Cerebellar nuclear complex (tissue), 1 donor: Measurements from ENCODE around the gene CDH16.

Experiments
- DNase-seq, 2 experiments: peaks; one replicate each; lab custom pipeline; 2025; lab: John Stamatoyannopoulos, UW

CDH16 gene

DNA sequence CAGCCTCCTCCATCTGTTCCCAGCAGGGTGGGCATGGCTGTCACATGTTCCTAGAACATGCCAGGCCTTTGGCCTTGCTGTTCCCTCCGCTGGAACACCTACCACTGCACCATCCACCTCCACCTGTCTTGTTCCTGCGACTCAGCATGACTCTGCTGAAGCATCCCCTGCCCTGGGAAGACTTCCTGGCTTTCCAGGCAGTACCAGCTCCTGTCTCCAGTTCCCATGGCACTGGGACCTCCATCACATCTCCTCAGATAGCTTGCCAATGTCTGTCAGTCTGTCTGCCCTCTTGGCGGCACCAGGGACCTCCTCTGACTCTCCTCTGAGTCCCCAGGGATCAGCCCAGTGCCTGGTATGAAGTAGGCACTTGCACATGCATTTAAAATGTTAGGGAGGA lies 22.7 kb downstream of the CDH16 start:
- no peak for DNase-seq

DNA sequence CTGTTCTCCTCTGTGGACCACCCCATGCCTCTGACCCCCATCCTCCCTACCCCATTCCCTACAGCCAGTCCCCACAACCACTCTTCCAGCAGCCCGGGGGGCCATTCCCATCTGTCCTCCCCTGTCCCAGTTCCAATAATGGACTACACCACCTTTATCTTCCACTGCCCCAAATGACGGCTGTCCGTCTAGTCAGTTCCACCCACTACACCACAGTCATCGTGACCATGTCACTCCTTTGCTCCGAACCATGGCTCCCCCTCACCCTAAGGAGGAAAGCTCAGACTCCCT lies 23.1 kb downstream of the CDH16 start:
- DNase-seq, result no peak

DNA sequence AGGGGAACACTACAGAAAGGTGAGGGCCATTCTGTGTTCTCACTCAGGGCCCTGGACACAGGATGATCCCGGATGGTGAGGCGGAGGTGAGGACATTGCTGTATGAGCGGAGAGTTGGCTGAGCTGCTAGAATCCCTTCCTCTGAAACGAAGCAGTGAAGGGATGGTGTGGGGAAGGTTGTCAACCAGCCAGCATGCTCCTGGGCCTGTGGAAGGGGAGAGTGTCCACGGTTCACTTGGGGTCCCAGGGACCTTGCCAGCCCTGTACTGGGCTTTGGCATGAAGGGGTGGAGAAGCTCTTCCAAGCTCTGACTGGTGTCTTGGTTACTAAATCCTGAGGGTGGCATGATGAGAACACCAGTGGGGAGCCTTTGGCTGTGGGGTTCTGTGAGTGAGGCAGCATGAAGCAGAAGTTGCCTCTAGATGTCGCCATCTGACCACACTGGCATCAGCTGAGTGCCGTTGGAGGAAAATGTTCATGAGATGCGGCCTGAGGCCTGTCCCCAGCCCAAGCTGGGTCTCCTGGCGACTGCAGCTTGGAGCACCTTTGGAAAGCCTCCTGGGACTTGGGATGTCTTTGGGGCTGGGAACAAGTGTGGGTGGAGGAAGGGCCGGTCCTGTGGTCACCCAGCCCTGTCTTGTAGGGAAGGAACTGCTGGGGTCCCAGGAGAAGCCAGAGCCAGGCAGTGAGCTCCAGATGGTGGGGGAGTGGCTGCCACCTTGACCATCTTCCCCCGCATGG lies 23.6 kb downstream of the CDH16 start:
- DNase-seq, result peak; percentile 41 to 79

DNA sequence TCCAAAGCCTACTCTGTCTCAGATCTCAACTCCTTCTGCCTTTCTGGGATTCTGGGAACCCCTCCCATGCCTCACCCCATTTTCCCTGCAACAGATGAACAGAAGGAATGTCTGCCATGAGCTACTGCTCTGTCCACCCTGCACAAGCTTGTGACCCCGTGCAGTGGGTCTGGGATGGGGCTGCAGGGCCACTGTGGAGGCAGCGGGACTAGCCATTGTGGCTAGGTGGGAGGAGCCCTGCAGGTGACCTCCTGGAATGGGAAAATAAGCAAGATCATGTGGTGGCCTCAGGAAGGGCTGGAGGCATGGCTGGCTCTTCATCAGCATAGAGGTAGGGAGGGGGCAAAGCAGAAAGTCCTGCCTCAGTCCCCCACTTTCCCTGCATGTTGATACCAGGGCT lies 24.6 kb downstream of the CDH16 start:
- no peak for DNase-seq

DNA sequence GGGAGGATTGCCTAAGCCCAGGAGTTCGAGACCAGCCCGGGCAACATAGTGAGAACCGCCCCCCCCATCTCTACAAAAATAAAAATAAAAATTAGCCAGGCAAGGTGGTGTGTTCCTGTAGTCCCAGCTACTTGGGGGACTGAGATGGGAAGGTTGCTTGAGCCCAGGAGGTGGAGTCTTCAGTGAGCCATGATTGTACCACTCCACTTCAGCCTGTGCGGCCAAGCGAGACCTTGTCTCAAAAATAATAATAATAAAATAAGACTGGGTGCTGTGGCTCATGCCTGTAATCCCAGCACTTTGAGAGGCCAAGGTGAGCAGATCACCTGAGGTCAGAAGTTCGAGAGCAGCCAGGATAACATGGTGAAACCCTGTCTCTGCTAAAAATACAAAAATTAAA lies 26.9 kb downstream of the CDH16 start:
- DNase-seq, result no peak

DNA sequence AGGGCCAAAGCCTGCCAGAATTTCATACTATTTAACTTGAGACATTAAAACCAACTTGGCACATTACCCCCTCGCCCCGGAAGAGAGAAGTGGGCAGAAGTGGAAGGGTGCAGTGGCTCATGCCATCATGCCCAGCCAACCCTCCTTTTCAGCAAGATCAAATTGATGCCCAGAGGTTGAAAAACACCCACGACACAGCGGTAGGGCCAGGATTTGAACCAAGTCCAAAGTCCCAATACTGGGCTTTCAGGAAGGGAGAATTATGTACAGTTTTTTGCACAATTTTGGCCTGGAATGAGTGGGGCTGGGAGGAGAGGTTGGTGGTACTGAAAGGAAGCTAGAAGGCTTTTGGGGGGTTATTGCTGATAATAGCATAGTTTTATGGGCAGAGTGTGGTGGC lies 27.3 kb downstream of the CDH16 start:
- DNase-seq, result no peak

DNA sequence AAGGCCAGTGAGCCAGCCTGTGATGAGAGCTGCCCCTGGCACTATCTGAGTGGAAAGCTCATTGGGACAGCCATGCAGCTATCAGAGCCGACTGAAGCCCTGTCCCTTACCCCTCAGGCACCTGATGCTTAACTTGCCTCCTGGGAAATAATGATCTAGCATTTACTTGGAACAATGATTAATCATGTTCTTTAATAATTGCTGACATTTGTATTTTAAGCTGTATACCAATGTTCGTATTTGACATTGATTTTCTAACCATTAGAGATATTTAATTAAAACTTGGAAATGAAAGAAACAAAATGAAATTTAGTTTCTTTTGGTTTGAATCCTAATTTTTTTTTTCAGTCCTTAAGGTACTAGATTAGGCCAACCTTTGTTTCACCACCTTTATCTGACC lies 27.9 kb downstream of the CDH16 start:
- no peak for DNase-seq

DNA sequence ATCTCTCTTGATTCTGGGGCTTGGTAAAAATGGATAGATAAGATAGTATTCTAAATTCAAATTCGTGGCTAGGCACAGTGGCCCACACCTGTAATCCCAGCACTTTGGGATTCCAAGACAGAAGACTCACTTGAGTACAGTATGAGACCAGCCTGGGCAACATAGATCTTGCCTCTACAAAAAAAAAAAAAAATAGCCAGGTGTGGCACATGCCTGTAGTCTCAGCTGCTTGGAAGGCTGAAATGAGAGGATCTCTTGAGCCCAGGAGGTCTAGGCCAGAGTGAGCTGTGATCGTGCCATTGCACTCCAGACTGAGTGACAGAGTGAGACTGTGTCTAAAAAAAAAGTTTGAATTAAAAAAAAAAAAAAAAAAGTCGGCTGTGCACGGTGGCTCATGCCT lies 29.1 kb downstream of the CDH16 start:
- no peak for DNase-seq

DNA sequence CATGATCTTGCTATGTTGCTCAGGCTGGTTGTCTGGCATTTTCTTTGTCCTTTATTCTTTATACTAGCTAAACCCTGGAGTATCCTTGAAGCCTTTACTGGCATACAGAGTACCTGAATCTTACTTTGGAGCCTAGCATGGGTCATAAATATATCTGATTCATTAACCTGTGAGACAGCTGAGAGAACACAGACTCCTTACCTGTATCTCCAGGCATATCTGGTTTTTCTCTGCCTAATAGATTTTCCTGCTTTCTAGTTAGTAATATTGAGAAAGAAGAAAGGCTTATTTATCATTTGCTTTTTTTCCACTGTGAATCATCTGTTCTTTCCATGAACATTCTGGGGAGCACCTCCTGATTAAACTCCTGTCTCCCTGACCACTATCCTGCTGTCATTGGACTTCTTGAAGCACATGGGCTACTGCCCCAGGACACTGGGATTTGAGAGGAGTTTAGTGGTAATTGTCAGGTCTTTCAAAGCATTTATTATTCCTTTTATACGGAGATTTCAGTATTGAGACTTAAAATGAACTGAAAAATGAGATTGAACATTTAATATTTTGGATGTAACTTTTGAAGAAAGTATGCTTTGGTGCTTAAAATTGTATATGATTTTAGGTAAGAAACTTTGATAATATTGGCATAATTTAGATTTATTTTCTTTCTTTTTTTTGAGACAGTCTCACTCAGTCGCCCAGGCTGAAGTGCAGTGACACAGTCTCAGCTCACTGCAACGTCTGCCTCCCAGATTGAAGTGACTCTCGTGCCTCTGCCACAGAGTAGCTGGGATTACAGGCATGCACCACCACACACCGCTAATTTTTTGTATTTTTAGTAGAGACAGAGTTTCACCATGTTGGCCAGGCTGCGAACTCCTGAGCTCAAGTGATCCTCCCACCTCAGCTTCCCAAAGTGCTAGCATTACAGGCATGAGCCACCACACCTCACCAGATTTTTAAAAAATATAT lies 29.8 kb downstream of the CDH16 start:
- no peak for DNase-seq

DNA sequence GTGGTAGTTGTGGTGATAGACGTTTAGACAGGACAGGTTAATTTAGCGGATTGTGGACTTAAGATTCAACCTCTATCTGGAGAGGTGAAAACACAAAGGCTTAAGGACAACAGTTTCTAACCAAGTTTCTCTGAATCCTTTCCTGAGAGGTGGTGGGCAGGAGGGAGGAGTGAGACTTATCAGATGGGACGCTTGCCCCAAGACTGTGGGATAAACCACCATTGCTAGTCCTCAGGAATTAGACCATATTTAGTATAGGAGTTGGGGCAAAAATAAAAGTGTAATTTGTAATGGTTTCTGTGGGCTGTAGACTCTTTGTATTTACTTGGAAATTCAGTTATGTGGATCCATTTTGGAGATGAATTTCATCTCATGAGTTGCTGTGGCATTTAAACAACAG lies 31.8 kb downstream of the CDH16 start:
- DNase-seq, result no peak

DNA sequence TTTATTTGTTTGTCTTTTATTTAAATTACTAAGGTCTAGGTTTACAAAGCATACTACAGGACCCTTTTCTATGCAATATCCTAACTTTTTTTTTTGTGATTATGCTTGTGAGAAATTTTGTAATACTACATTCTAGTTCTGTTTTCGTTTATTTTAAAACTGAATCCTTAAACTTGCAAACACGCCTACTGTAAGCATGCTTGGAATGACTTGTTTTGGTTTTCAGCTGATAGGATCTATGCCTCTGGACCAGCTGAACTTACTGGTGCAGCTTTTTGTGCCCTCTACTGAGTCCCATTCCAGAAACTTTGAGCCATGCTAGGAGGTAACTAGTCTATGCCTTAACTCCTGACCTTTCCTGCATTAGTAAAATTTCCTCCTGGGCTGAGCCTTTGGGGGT lies 32.4 kb downstream of the CDH16 start:
- no peak for DNase-seq

DNA sequence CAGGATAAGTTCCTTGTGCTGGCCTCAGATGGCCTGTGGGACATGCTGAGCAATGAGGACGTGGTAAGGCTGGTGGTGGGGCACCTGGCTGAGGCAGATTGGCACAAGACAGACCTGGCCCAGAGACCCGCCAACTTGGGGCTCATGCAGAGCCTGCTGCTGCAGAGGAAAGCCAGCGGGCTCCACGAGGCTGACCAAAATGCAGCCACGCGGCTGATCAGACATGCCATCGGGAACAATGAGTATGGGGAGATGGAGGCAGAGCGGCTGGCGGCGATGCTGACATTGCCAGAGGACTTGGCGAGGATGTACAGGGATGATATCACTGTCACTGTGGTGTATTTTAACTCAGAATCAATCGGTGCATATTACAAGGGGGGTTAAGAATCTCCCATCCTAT lies 33.2 kb downstream of the CDH16 start:
- DNase-seq, result no peak

DNA sequence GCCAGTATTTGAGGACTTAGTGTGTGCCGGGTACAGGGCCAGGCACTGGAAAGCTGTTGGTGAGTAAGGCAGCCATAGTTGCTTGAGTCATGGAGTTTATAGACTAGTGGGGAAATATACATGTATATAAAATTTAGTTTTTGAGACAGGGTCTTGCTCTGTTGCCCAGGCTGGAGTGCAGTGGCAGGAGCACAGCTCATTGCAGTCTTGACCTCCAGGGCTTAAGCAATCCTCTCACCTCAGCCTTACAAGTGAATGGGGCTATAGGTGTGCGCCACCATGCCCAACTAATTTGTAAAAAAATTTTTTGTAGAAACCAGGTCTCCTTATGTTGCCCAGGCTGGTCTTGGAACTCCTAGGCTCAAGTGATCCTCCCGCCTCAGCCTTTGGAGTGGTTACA lies 36.0 kb downstream of the CDH16 start:
- no peak for DNase-seq

DNA sequence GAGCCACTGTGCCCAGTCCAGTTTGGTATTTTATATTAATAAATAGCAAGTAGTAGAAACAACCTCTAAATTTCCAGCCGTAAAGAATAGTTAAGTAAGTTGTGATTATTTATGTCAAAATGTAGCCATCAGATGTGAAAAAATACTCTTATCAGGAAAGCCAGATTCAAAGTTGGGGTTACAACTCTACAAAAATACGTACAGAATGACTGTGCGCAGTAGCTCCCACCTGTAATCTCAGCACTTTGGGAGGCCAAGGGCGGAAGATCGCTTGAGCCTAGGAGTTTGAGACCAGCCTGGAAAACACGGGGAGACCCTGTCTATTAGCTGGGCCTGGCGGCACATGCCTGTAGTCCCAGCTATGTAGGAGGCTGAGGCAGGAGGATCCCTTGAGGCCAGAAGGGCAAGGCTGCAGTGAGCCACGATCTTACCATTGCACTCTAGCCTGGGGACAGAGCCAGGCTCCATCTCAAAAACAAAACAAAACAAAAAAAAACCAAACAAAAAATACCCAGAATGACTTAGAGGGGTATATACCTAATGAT lies 36.6 kb downstream of the CDH16 start:
- no peak for DNase-seq

DNA sequence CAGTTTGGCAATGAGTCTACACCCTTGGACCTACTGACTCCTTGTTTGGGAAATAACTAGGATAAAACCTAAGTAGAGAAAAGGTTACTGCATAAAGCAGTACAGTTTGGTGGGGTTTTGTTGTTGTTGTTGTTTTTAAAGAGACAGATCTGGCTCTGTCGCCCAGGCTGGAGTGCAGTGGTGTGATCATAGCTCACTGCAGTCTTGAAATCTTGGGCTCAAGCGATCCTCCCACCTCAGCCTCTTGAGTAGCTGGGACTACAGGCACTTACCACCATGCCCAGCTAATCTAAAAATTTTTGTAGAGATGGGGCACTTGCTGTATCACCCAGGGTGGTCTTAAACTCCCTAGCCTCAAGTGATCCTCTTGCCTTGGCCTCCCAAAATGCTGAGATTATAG lies 37.1 kb downstream of the CDH16 start:
- DNase-seq, result no peak

DNA sequence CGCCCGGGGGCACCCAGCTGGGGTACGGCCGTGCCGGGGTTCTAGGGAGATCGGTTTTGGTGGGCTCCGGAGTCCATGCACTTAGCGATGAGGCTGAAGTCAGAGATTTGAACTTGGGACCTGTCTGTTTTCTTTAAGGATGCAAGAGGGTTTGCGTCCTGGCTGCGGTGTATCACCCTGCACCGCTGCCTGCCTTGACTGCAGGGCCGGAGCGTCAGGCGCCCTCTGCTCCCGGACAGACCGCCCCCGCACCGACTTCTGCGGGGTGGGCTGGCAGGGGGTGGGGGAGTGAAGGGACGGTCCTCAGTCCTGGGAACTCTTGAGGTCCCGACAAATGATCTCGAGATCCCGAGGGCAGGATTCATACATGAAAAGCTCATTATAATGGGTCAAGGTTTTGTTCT lies 37.7 kb downstream of the CDH16 start:
- no peak for DNase-seq

DNA sequence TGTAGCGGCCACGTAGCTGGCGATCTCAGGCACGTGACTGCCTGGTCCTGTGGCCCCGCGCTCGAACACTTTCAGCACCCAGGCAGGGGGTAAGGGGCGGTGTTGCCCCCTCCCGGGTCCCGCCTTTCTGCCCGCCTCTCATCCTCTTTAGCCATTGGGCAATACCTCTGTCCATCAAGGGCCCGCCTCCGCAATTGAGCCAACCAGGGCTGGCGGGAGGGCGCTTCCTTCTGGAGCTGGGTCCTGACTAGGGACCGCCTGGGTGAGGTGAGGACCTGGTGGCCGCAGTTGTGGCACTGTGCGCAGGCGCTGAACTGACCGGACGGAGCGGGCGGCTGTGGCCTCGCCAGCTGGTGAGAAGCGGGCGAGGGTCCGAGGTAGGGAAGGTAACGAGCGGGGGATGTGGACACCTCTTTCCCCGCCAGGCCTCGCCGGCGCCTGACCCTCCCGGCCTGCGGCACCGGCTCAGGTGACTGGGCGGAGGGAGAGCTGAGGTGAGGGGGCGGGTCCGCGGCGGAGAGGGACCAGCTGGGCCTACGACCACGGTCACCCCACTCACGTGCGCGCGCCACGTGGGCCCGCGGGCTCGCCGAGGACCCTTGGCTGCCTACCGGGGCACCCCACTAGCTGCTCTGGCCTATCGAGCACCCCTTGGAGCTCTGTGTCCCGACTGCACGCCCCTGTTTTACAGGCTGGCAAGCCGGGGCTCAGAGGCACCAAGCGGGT lies 38.2 kb downstream of the CDH16 start, which contains the start of gene PDP2:
TSS of gene PDP2 (plus strand) at position 228 of the 726 bp plus-strand sequence. CDS start 3,770 bp downstream, outside the sequence.
- DNase-seq, result peak; percentile 93 to 96

DNA sequence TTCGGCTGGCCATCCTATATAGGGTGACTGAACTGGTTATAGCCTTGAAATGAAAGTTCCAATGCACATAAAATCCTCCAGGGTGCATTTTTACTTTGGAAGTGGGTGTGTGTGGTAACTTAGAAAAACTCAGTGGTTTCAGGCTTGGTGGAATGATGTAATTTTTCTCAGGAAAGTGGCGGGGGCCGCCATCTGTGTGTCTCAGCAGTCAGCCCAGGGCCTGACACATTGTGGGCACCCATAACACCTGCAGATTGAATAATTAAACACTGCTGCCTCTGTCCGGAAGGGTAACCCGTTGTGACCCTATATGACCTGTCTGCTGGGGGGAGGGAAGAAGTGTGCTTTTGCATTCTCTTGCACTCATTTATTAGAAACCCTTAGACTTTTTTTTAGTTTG lies 40.6 kb downstream of the CDH16 start:
- DNase-seq, result no peak

DNA sequence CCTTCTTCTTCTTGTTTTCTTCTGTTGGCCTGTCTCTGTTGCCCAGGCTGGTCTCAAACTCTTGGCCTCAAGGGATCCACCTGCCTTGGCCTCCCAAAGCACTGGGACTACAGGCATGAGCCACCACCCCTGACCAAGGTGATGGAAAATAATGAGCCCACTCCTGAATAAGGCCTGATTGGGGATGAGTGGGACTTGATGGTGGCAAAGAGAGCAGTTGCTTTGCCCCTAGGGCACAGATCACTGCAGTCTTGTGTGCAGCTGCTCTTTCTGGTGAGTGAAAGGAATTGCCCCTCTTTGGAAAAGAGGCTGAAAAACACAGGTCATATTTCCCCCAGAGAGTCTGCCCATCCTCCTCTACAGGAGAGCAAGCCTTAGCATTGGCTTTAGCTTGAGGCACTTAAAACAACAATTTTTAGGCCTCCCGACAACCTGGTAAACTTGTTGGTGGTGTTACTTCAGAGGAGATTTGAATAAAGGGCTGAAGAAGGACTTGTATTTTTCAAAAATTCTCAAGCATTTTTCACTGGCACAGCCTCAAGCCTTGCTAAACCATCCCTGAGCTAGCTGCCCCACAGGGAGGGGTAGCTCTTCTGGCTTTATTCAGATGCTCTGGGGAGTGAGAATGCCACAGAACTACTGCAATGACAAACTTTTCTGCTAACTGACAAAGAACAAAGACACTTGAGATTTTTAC lies 44.5 kb downstream of the CDH16 start:
- no peak for DNase-seq

DNA sequence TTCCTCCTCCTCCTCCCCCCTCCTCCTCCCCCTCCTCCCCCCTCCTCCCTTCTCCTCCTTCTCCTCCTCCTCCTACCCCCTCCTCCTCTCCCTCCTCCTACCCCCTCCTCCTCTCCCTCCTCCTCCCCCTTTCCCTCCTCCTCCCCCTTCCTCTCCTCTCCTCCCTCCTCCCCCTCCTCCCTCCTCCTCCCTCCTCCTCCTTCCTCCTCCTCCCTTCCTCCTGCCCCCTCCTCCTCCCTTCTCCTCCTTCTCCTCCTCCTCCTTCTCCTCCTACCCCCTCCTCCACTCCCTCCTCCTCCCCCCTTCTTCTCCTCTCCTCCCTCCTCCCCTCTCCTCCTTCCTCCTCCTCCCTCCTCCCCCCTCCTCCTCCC lies 45.0 kb downstream of the CDH16 start:
- DNase-seq, result no peak

DNA sequence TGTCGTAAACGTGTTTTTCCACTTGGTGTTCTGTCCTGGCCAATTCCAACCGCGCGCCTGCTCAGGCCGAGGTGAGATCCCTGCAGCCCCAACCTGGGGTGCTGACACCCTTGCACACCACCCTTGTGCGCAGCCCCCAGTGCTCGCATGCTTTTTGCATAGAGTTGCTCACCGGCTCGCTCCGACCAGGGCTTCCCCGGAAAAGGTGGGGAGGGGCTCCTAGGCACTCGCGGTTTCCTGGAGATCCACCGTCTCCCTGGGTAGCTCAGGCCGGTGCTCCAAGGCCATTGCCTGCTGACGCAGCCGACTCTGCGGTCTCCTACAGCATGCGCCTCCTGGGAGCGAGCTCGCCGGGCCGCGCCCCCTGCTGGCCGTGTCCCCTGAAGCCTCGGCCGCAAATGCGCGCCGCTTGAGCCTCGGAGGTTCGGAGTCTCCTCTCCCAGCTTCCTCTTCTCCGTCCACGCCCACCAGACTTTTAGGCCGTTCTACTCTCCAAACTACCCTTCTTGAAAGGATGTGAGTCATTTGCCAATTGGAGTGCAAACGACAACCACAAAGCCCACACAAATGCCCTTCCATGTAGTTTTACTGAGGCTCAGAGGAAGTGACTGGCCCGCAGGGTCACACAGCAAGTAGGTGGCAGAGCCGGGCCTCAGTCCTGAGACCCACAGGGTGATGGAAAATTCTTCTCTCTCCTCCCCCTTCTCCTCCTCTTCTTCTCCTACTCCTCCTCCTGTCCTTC lies 45.6 kb downstream of the CDH16 start:
- peak in 1 of 2 experiments; percentile 34 for DNase-seq
